KOPT-K1 (cell line): Measurements from ENCODE around the gene TEX11.
"Not testable (repeated sequence)": the region's sequence is repeated elsewhere in the genome, so short reads cannot be mapped to it uniquely, and the experiment has no call there.

Experiments
- H3K27ac ChIP-seq: fragments of 200-600 bp; sonication (generic); 2 replicates; pipeline ENCODE4 v1.5.1; 2016; ENCODE audit warnings: antibody characterized with exemption, mild to moderate bottlenecking, low read depth, low read length; ENCODE audit not compliant: poor library complexity, severe bottlenecking
- H3K36me3 ChIP-seq: fragments of 200-600 bp; sonication (generic); 2 replicates; pipeline ENCODE4 v1.5.1; 2017; ENCODE audit warnings: antibody characterized with exemption, mild to moderate bottlenecking, low read length, moderate library complexity; ENCODE audit not compliant: insufficient read depth
- H3K9me3 ChIP-seq: fragments of 200-600 bp; sonication (generic); 2 replicates; pipeline ENCODE4 v1.5.1; 2017; ENCODE audit warnings: antibody characterized with exemption, low read length, mild to moderate bottlenecking; ENCODE audit not compliant: insufficient read depth, poor library complexity, severe bottlenecking

Gene TEX11

DNA sequence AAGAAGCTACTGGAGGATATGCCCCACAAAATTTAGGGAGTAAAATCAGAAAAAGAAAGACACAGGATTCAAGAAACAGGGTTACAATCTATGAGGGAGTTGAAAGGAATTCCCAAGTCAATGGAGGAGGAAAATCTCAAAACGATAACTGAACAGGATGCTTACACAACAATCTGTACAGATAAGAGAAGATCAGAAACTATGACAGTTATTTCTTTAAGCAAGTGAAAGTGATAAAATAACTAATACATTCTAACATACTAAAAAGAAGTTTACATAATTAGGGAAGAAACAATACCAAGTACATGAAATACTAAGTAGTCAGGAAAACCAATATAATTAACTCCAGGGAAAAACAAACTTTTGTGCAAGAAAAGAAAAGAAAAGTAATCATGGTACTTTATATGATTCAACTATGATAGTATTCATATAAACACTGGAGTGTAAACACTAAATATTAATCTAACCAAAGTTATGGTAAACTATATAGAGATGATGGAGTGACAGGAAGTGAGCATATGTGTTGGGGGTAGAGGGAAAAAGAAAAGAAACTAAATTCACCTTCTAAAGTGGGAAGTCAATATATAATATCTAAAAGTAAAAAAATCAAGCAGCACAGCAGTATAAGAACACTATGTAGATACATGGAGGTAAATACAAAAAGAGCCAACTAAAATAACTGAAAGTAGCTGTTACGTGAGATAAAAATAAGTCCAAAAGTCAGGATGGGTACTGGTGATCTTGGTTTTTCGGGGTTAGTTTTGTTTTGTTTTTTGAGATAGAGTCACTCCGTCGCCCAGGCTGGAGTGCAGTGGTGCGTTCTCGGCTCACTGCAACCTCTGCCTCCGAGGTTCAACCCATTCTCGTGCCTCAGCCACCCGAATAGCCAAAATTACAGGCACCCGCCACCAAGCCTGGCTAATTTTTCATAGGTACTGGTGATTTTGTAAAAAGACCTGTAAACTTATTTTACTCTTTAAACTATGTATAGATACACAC lies 99.3 kb downstream of the TEX11 start:
- no peaks in the 10 kb centered on the region for H3K9me3 ChIP-seq
- no peak overlapping the region for H3K27ac ChIP-seq
- no peaks in the 10 kb centered on the region for H3K36me3 ChIP-seq

DNA sequence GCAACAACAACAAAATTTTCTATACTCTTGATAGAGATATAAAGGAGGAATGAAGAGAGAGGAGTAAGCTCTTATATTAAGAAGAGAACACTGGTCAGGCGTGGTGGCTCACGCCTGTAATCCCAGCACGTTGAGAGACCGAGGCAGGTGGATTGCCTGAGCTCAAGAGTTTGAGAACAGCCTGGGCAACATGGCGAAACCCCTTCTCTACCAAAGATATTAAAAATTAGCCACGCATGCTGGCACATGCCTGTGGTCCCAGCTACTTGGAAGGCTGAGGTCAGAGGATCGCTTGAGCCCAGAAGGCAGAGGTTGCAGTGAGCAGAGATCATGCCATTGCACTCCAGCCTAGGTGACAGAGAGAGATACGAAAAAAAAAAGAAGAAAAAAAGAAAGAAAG lies 102.4 kb downstream of the TEX11 start:
- no peaks in the 10 kb centered on the region for H3K9me3 ChIP-seq
- no peak overlapping the region for H3K27ac ChIP-seq
- H3K36me3 ChIP-seq, result no peaks in the 10 kb centered on the region

DNA sequence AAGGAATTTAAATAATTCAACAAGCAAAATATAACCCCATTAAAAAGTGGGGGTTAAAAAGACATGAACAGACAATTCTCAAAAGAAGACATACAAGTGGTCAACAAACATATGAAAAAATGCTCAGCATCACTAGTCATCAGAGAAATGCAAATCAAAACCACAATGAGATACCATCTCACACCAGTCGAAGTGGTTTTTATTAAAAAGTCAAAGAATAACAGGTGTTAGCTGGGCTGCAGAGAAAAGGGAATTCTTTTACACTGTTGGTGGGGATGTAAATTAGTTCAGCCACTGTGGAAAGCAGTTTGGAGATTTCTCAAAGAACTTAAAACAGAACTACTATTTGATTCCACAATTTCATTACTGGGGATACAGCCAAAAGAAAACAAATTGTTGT lies 111.8 kb downstream of the TEX11 start:
- not testable (repeated sequence) for H3K27ac ChIP-seq, H3K36me3 ChIP-seq, H3K9me3 ChIP-seq

DNA sequence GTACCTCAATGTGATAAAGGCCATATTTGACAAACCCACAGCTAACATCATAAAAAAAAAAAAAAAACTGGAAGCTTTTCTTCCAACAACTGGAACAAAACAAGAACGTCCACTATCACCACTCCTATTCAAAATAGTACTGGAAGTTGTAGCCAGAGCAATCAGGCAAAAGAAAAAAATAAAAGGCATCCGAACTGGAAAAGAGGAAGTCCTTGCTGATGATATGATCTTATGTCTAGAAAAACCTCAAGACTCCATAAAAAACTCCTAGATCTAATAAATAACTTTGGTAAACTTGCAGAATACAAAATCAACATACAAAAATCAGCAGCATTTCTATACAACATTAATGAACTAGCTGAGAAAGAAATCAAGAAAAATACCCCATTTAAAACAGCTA lies 134.3 kb downstream of the TEX11 start:
- Histone ChIP-seq H3K36me3 (no peaks in the 10 kb centered on the region), H3K27ac (no peak overlapping the region), H3K9me3 (no peaks in the 10 kb centered on the region)

DNA sequence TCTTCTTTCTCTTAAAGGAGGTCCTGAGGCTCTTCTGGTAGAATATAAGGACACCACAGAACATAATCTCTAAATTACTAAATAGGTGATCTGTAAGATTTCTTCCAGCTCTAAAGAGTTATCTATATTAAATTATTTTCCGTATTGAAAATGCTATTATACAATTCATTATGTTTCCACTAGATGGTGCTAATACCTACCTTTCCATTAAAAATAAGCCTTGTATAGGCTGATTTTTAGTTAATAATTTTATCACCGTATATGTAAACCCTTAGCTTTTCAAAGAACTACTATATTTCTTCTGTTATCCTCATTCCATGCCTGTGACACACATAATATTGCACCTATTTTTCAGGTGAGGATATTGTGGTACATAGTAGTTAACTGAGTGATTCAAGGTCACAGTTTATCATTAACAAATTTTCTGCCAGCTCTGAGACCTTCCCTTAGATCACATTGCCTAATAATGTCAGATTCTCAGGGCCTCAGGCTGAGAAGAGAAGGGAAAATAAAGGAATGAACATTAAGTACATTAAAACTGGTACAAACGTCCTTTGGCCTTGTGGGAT lies 138.8 kb downstream of the TEX11 start:
- no peaks in the 10 kb centered on the region for H3K36me3 ChIP-seq

DNA sequence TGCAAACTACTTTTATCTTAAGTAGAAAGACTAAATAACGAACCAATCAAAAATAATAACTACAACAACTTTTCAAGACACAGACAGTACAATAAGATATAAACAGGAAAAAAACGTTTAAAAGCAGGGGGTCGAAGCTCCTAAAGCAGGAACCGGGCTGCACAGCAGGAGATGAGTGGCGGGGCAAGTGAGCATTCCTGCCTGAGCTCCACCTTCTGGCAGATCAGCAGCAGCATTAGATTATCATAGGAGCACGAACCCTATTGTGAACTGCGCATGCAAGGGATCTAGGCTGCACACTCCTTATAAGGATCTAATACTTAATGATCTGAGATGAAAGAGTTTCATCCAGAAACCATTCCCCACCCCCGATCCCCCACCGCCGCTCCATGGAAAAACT lies 146.2 kb downstream of the TEX11 start:
- Histone ChIP-seq H3K9me3 (no peaks in the 10 kb centered on the region), H3K36me3 (no peaks in the 10 kb centered on the region), H3K27ac (no peak overlapping the region)

More for the DNA sequence above, 138.8 kb downstream of the TEX11 start:
- no peak overlapping the region for H3K27ac ChIP-seq
- H3K9me3 ChIP-seq, result no peaks in the 10 kb centered on the region

DNA sequence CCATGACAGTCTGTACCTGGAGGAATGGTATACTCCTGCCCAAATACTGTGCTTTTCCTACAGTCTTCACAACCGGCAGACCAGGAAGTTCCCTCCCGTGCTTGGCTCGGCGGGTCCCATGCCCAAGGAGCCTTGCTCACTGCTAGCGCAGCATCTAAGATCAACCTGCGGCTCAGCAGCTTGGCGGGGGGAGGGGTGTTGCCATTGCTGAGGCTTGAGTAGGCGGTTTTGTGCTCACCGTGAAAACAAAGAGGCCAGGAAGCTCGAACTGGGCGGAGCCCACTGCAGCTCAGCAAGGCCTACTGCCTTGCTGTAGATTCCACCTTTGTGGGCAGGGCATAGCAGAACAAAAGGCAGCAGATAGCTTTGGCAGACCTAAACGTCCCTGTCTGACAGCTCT lies 152.7 kb downstream of the TEX11 start:
- Histone ChIP-seq H3K36me3 (no peaks in the 10 kb centered on the region), H3K9me3 (no peaks in the 10 kb centered on the region), H3K27ac (no peak overlapping the region)

DNA sequence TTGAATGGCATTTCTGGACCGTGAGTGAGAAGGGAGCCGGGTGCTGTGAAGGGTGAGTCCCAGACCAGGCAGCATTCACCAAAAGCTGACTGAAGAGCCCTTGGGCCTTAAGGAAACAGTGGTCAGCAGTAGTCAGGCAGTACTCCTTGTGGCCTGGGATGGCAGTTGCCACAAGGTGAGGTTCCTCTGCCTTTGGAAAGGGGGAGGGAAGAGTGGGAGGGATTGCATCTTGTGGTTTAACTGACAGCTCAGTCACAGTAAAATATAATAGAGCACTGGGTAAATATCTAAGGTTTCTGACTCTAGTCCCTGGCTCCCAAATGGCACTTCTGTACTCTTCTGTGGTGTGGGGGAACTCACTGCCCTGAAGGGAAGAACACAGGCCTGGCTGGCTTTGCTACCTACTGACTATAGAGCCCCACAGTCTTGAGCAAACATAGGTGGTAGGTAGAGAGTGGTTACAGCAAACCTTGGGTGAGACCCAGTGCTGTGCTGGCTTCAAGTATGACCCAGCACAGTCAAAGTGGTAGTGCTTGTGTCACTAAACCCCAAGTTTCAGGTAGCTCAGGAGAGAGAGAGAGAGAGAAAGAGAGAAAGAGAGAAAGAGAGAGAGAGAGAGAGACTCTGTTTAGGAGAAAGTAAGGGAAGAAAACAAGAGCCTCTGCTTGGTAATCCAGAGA lies 154.2 kb downstream of the TEX11 start:
- no peaks in the 10 kb centered on the region for H3K9me3 ChIP-seq
- no peaks in the 10 kb centered on the region for H3K36me3 ChIP-seq
- no peak overlapping the region for H3K27ac ChIP-seq

DNA sequence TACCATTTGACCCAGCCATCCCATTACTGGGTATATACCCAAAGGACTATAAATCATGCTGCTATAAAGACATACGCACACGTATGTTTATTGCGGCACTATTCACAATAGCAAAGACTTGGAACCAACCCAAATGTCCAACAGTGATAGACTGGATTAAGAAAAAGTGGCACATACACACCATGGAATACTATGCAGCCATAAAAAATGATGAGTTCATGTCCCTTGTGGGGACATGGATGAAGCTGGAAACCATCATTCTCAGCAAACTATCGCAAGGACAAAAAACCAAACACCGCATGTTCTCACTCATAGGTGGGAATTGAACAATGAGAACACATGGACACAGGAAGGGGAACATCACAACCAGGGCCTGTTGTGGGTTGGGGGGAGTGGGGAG lies 174.7 kb downstream of the TEX11 start:
- not testable (repeated sequence) for H3K27ac ChIP-seq, H3K9me3 ChIP-seq, H3K36me3 ChIP-seq

DNA sequence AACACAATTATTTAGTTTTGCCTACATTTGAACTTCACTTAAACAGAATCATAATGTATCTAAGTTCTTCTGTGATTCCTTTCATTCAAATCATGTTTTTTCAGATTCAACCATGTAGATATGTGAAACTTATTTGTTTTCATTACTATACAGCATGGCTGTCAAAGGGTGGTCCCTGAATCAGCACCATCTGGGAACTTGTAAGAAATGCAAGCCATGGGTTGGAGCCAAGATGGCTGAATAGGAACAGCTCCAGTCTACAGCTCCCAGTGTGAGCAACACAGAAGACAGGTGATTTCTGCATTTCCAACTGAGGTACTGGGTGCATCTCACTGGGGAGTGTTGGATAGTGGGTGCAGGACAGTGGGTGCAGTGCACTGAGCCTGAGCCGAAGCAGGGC lies 180.6 kb downstream of the TEX11 start:
- H3K9me3 ChIP-seq, H3K36me3 ChIP-seq, H3K27ac ChIP-seq: not testable (repeated sequence)

DNA sequence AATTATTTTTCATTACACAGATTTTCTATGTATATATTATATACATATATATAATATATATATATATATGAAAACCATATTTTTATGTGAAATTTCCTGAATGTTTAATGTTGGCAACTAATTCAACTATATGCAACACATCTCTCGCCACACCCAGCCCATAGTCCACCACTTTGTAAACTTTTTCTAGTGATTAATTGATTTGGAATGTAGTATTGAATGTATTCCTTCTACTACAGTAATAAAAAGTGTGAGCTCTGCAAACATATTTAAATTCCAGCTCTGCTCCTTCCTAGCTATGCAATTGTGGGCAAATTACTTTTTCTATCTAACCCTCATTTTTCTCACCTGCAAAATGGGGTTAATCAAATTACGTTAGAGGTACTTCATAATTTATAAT lies 187.8 kb downstream of the TEX11 start:
- no peaks in the 10 kb centered on the region for H3K36me3 ChIP-seq
- H3K9me3 ChIP-seq, result no peaks in the 10 kb centered on the region
- H3K27ac ChIP-seq, result no peak overlapping the region

DNA sequence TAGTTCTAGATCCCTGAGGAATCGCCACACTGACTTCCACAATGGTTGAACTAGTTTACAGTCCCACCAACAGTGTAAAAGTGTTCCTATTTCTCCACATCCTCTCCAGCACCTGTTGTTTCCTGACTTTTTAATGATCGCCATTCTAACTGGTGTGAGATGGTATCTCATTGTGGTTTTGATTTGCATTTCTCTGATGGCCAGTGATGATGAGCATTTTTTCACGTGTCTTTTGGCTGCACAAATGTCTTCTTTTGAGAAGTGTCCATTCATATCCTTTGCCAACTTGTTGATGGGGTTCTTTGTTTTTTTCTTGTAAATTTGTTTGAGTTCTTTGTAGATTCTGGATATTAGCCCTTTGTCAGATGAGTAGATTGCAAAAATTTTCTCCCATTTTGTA lies 197.2 kb downstream of the TEX11 start:
- H3K36me3 ChIP-seq, H3K9me3 ChIP-seq, H3K27ac ChIP-seq: not testable (repeated sequence)

DNA sequence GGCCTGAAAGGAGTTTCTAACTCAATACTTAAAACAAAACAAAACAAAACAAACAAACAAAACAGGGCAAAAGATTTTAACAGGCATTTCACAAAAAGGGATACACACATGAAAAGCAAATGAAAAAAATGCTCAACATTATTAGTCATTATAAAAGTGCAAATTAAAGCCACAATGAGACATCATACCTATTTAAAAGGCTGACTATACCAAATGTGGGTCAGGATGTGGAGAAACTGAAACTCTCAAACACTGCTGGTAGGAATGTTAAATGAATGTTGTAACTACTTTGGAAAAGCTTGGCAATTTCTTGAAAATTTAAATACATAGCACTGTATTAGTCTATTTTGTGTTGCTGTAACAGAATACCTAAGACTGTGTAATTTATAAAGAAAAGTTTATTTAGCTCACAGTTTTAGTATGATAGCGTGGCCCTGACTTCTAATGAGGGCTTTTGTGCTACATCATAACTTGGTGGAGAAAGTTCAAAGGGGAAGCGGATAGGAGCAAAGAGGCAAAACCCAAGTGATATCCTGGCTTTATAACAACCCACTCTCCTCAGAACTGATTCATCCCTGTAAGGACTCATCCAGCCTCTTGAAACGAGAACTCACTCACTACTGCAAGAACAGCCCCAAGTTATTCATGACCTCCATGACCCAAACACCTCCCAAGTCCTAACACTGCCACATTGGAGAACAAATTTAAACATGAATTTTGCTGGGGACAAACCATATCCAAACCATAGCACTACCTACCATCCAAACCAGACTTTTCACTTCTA lies 214.0 kb downstream of the TEX11 start:
- Histone ChIP-seq H3K27ac (no peak overlapping the region), H3K36me3 (no peaks in the 10 kb centered on the region), H3K9me3 (no peaks in the 10 kb centered on the region)

DNA sequence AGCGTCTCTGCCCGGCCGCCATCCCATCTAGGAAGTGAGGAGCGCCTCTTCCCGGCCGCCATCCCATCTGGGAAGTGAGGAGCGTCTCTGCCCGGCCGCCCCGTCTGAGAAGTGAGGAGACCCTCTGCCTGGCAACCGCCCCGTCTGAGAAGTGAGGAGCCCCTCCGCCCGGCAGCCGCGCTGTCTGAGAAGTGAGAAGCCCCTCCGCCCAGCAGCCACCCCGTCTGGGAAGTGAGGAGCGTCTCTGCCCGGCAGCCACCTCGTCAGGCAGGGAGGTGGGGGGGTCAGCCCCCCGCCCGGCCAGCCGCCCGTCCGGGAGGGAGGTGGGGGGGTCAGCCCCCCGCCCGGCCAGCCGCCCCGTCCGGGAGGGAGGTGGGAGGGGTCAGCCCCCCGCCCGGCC lies 229.1 kb downstream of the TEX11 start:
- not testable (repeated sequence) for H3K9me3 ChIP-seq, H3K36me3 ChIP-seq, H3K27ac ChIP-seq

DNA sequence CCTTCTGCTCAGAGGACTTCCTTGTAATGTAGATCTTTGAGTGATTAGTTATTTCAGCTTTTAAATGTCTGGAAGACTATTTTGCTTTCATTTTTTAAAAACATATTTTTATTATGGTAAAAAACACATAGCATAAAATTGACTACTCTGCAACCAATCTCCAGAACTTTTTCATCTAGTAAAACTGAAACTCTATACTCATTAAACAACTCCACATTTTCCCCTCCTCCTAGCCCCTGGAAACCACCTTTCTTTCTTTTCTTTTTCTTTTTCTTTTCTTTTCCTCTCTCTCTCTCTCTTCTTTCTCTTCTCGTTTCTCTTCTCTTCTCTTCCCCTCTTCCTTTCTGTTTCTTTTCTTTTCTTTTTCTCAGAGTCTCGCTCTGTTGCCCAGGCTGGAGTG lies 233.2 kb downstream of the TEX11 start:
- Histone ChIP-seq H3K36me3 (no peaks in the 10 kb centered on the region), H3K9me3 (no peaks in the 10 kb centered on the region), H3K27ac (no peak overlapping the region)
